Left lung (tissue), 10 donors: ENCODE measurements around the gene SCO1. TPM values are rescaled to one million over a fixed set of nuclear protein-coding genes. Genes with fewer than 3 reads are reported as not detected.

Experiments
- ATAC-seq: fragments of 200-7000 bp; cut with Tn5 transposase; one replicate; pipeline ENCODE4 v1.9.1; 2020; ENCODE audit warnings: moderate library complexity
- DNase-seq, 4 donors: peaks; one replicate each; pipeline ENCODE4 v3.0.0-alpha.2; 2013 to 2020
- H3K27ac ChIP-seq, 2 donors: fragments of 200-600 bp; sonication (generic) in 1 of 2; one replicate each; pipeline versions ENCODE4 v1.5.0 to v1.8.0; 2020 to 2021
- H3K27me3 ChIP-seq, 2 donors: fragments of 200-600 bp; sonication (generic) in 1 of 2; one replicate each; pipeline versions ENCODE4 v1.5.0 to v1.8.0; 2020 to 2021
- H3K36me3 ChIP-seq, 2 donors: fragments of 200-600 bp; sonication (generic) in 1 of 2; one replicate each; pipeline versions ENCODE4 v1.5.0 to v1.8.0; 2020 to 2021
- H3K4me1 ChIP-seq, 2 donors: fragments of 200-600 bp; one replicate each; pipeline ENCODE4 v1.8.0; 2021
- H3K4me3 ChIP-seq, 2 donors: fragments of 200-600 bp; sonication (generic) in 1 of 2; one replicate each; pipeline versions ENCODE4 v1.5.0 to v1.8.0; 2020 to 2021; ENCODE audit warnings: mild to moderate bottlenecking in 1 of 2
- H3K9me3 ChIP-seq, 2 donors: fragments of 200-600 bp; sonication (generic) in 1 of 2; one replicate each; pipeline versions ENCODE4 v1.5.0 to v1.8.0; 2020 to 2021
- CTCF ChIP-seq, 2 donors: fragments of 200-600 bp; sonication (generic) in 1 of 2; IDR thresholded peaks; one replicate each; pipeline versions ENCODE4 v1.5.0 to v1.8.0; 2021; ENCODE audit warnings: antibody characterized with exemption in 2 of 2
- intact Hi-C, 2 donors: fragments of 100-400 bp; cut with DNase I; formaldehyde crosslinking; loops; one replicate each; pipeline versions ENCODE4 v1.11.2 to v1.14.2; 2022
- polyA plus RNA-seq, 6 donors: library from polyadenylated mRNA; unstranded; fragments of 120-200 nt; gene quantifications; one replicate each; pipeline ENCODE4 v1.2.1, GENCODE V29; 2013; ENCODE audit not compliant: insufficient read length in 6 of 6
- total RNA-seq, 2 donors: library from RNA; stranded (reverse); fragmentation: NEBNext Ultra II Directional; extraction: Animal tissue kit (Norgen Biotek cat#: 25700); gene quantifications; one replicate each; pipeline ENCODE4 v1.2.1, GENCODE V29; 2021
- donor health status: DM: no; HTN: yes; CAD: no.
- donor health status: DM: no; HTN: no; CAD: no.

The SCO1 gene
- total and polyA plus RNA-seq, 8 donors: 24.5 to 29.6 (median 26.7) TPM

- intact Hi-C loops: no loop called here
- Histone ChIP-seq H3K4me3 (no peak overlapping the region), H3K27me3 (no peaks in the 10 kb centered on the region), H3K4me1 (peaks cover 0 to 6% of the 10 kb centered on the region in 2 donors), H3K27ac (no peak overlapping the region), H3K36me3 (no peaks in the 10 kb centered on the region), H3K9me3 (no peaks in the 10 kb centered on the region)
- no peak for DNase-seq
- no peak for ATAC-seq
- TF ChIP-seq CTCF (IDR thresholded peaks at IDR 0.05): no peak
These were observed 39.5 kb downstream of the SCO1 start for GRCh38 chr17:10657879-10658278.

GRCh38 chr17:10657148-10657547 is 40.2 kb downstream of the SCO1 start, which contains the start of gene MYH3:
TSS of gene MYH3 (minus strand) at chr17:10657309. CDS start at chr17:10655064, 2,245 bp downstream.
- ATAC-seq (no peak), DNase-seq (no peak)
- Histone ChIP-seq H3K4me3 (no peak within 1 kb of the TSS), H3K36me3 (no peaks in the 10 kb centered on the region), H3K27ac (no peak within 1 kb of the TSS), H3K4me1 (peaks cover 0 to 7% of the 10 kb centered on the region in 2 donors), H3K27me3 (no peaks in the 10 kb centered on the region), H3K9me3 (no peaks in the 10 kb centered on the region)
- no peak for TF ChIP-seq CTCF (IDR thresholded peaks at IDR 0.05)
- intact Hi-C loops: no loop called here

GRCh38 chr17:10653987-10654386 is 43.3 kb downstream of the SCO1 start:
- intact Hi-C loops: no loop called here
- no peak overlapping the region for H3K4me3 ChIP-seq
- no peaks in the 10 kb centered on the region for H3K27me3 ChIP-seq
- ATAC-seq (no peak), DNase-seq (no peak)
- no peak for TF ChIP-seq CTCF (IDR thresholded peaks at IDR 0.05)
- peaks cover 0 to 7% of the 10 kb centered on the region in 2 donors for H3K4me1 ChIP-seq
- no peaks in the 10 kb centered on the region for H3K36me3 ChIP-seq
- no peak overlapping the region for H3K27ac ChIP-seq
- H3K9me3 ChIP-seq: no peaks in the 10 kb centered on the region

- peak; percentile 15 for ATAC-seq
- H3K27me3 ChIP-seq: no peaks in the 10 kb centered on the region
- no peak overlapping the region for H3K27ac ChIP-seq
These were observed 44.2 kb downstream of the SCO1 start for GRCh38 chr17:10652984-10653659.

GRCh38 chr17:10651927-10652326 is 45.4 kb downstream of the SCO1 start:
- no peak for TF ChIP-seq CTCF (IDR thresholded peaks at IDR 0.05)
- intact Hi-C loops: no loop called here
- Histone ChIP-seq H3K4me1 (peaks cover 0 to 7% of the 10 kb centered on the region in 2 donors), H3K4me3 (no peak overlapping the region), H3K27ac (no peak overlapping the region), H3K36me3 (no peaks in the 10 kb centered on the region), H3K9me3 (no peaks in the 10 kb centered on the region), H3K27me3 (no peaks in the 10 kb centered on the region)
- no peak for DNase-seq
- no peak for ATAC-seq

More at GRCh38 chr17:10652984-10653659, 44.2 kb downstream of the SCO1 start:
- H3K36me3 ChIP-seq: no peaks in the 10 kb centered on the region
- no peaks in the 10 kb centered on the region for H3K9me3 ChIP-seq
- H3K4me1 ChIP-seq: peaks cover 0 to 7% of the 10 kb centered on the region in 2 donors
- no peak overlapping the region for H3K4me3 ChIP-seq
- DNase-seq: no peak
- intact Hi-C loops: no loop called here
- no peak for TF ChIP-seq CTCF (IDR thresholded peaks at IDR 0.05)
